BE2C (cell line): ENCODE data around the gene WDR91.
A peak's percentile ranks its signal among the peaks of the same experiment; 100 is the strongest.
"Not testable (repeated sequence)": the region's sequence is repeated elsewhere in the genome, so short reads cannot be mapped to it uniquely, and the experiment has no call there.

Source experiments
- DNase-seq: peaks from one replicate; pipeline ENCODE4 v3.0.0-alpha.2; 2020
- H3K27me3 ChIP-seq: fragments of 250-450 bp; sonication (Bioruptor Pico); 2 replicates; pipeline ENCODE4 v1.5.1; 2020; ENCODE audit warnings: mild to moderate bottlenecking
- H3K36me3 ChIP-seq: fragments of 250-450 bp; sonication (Bioruptor Pico); 2 replicates; pipeline ENCODE4 v1.5.1; 2020; ENCODE audit warnings: mild to moderate bottlenecking
- H3K4me1 ChIP-seq: fragments of 250-450 bp; sonication (Bioruptor Pico); 2 replicates; pipeline ENCODE4 v1.5.1; 2020
- H3K4me3 ChIP-seq: 2 replicates; pipeline ENCODE4 v1.5.1; 2011; ENCODE audit warnings: low read depth, low read length
- H3K9me3 ChIP-seq: fragments of 250-450 bp; sonication (Bioruptor Pico); 2 replicates; pipeline ENCODE4 v1.5.1; 2020
- CTCF ChIP-seq: IDR thresholded peaks from 2 replicates; pipeline ENCODE4 v1.5.1; 2012; ENCODE audit warnings: mild to moderate bottlenecking, low read depth, low read length

The WDR91 gene

GRCh38 chr7:135231686-135232085 is 20.4 kb upstream of the WDR91 start:
- no peak overlapping the region for H3K4me3 ChIP-seq
- H3K4me1 ChIP-seq, result no peaks in the 10 kb centered on the region
- H3K9me3 ChIP-seq, result no peaks in the 10 kb centered on the region
- TF ChIP-seq CTCF, result no peak
- no peak for DNase-seq
- H3K36me3 ChIP-seq, result no peaks in the 10 kb centered on the region
- no peaks in the 10 kb centered on the region for H3K27me3 ChIP-seq

- no peaks in the 10 kb centered on the region; the same call in 1 of the 2 replicates for H3K9me3 ChIP-seq
- no peaks in the 10 kb centered on the region for H3K27me3 ChIP-seq
- no peak for DNase-seq
- H3K36me3 ChIP-seq, result no peaks in the 10 kb centered on the region
- no peaks in the 10 kb centered on the region for H3K4me1 ChIP-seq
- no peak for TF ChIP-seq CTCF
- no peak overlapping the region for H3K4me3 ChIP-seq
These were observed 12.7 kb upstream of the WDR91 start for GRCh38 chr7:135224027-135224426.

- no peak for TF ChIP-seq CTCF
- no peaks in the 10 kb centered on the region; the same call in 1 of the 2 replicates for H3K9me3 ChIP-seq
- no peaks in the 10 kb centered on the region for H3K27me3 ChIP-seq
- no peaks in the 10 kb centered on the region for H3K4me1 ChIP-seq
- H3K36me3 ChIP-seq, result no peaks in the 10 kb centered on the region
- no peak for DNase-seq
- H3K4me3 ChIP-seq, result no peak overlapping the region
These were observed 6.6 kb upstream of the WDR91 start for GRCh38 chr7:135217645-135218509.

GRCh38 chr7:135215698-135216097 is 4.4 kb upstream of the WDR91 start:
- H3K36me3 ChIP-seq, result no peaks in the 10 kb centered on the region
- no peak for TF ChIP-seq CTCF
- no peaks in the 10 kb centered on the region for H3K27me3 ChIP-seq
- H3K4me3 ChIP-seq, result no peak overlapping the region
- H3K4me1 ChIP-seq, result 0 out of 2 replicates have a peak, but pooled peaks cover 3% of the 10 kb centered on the region
- no peak for DNase-seq
- H3K9me3 ChIP-seq, result no peaks in the 10 kb centered on the region; the same call in 1 of the 2 replicates

GRCh38 chr7:135215180-135215579 is 3.9 kb upstream of the WDR91 start:
- Histone ChIP-seq H3K4me1 (0 out of 2 replicates have a peak, but pooled peaks cover 3% of the 10 kb centered on the region), H3K36me3 (no peaks in the 10 kb centered on the region), H3K27me3 (no peaks in the 10 kb centered on the region), H3K9me3 (no peaks in the 10 kb centered on the region), H3K4me3 (no peak overlapping the region)
- DNase-seq, result no peak
- TF ChIP-seq CTCF, result no peak

- Histone ChIP-seq H3K4me1 (0 out of 2 replicates have a peak, but pooled peaks cover 3% of the 10 kb centered on the region), H3K27me3 (no peaks in the 10 kb centered on the region), H3K9me3 (no peaks in the 10 kb centered on the region), H3K4me3 (no peak overlapping the region), H3K36me3 (no peaks in the 10 kb centered on the region)
- no peak for TF ChIP-seq CTCF
- DNase-seq, result no peak
These were observed 2.5 kb upstream of the WDR91 start for GRCh38 chr7:135213831-135214230.

GRCh38 chr7:135211946-135212685 is 790 bp upstream of the WDR91 start:
- not testable (repeated sequence) for H3K27me3 ChIP-seq, H3K9me3 ChIP-seq, H3K4me1 ChIP-seq, H3K36me3 ChIP-seq, DNase-seq
- peak overlapping the region; percentile 83 for H3K4me3 ChIP-seq
